ENCODE measurements around the gene GNG13.

GNG13 gene

GRCh38 chr16:799948-800833, at the start of gene GNG13:
GNG13 (minus strand) TSS chr16:800734; CDS start chr16:799077, 1,657 bp downstream.
- H3K27ac ChIP-seq (ENCODE audit: low read depth, low read length) = no peak within 1 kb of the TSS
- H3K36me3 ChIP-seq (ENCODE audit: control insufficient read depth in 5 of 5, insufficient read depth in 5 of 5, low read length in 5 of 5) = no peaks in the 10 kb centered on the region
- H3K27me3 ChIP-seq (ENCODE audit: control insufficient read depth in 5 of 5, insufficient read depth in 4 of 5, low read length in 5 of 5) = peaks cover 41 to 53% (median 51%) of the 10 kb centered on the region in 5 donors
- H3K9me3 ChIP-seq (ENCODE audit: control insufficient read depth in 5 of 5, low read length in 5 of 5) = no peaks in the 10 kb centered on the region
- no peaks in the 10 kb centered on the region for H3K4me1 ChIP-seq (ENCODE audit: control insufficient read depth in 5 of 5, insufficient read depth in 5 of 5, low read length in 5 of 5)
- no peak within 1 kb of the TSS for H3K4me3 ChIP-seq (ENCODE audit: low read depth in 1 of 5, low read length in 5 of 5)
- no peak within 1 kb of the TSS for H3K9ac ChIP-seq (ENCODE audit: low read length in 5 of 5)

GRCh38 chr16:848510-849253, 48.1 kb upstream of the GNG13 start:
- peaks cover 0 to 10% (median 4%) of the 10 kb centered on the region in 5 donors for H3K27me3 ChIP-seq (ENCODE audit: control insufficient read depth in 5 of 5, insufficient read depth in 4 of 5, low read length in 5 of 5)
- no peak overlapping the region for H3K9ac ChIP-seq (ENCODE audit: low read length in 5 of 5)
- H3K36me3 ChIP-seq (ENCODE audit: control insufficient read depth in 5 of 5, insufficient read depth in 5 of 5, low read length in 5 of 5) = peaks cover 0 to under 1% (median 0%) of the 10 kb centered on the region in 5 donors
- H3K4me3 ChIP-seq (ENCODE audit: low read depth in 1 of 5, low read length in 5 of 5) = no peak overlapping the region
- peaks cover 0 to 8% (median 0%) of the 10 kb centered on the region in 5 donors for H3K9me3 ChIP-seq (ENCODE audit: control insufficient read depth in 5 of 5, low read length in 5 of 5)
- peaks cover 0 to 12% (median 0%) of the 10 kb centered on the region in 5 donors for H3K4me1 ChIP-seq (ENCODE audit: control insufficient read depth in 5 of 5, insufficient read depth in 5 of 5, low read length in 5 of 5)
- no peak overlapping the region for H3K27ac ChIP-seq (ENCODE audit: low read depth, low read length)

- Histone ChIP-seq H3K36me3 (ENCODE audit: control insufficient read depth in 5 of 5, insufficient read depth in 5 of 5, low read length in 5 of 5) (no peaks in the 10 kb centered on the region), H3K27me3 (ENCODE audit: control insufficient read depth in 5 of 5, insufficient read depth in 4 of 5, low read length in 5 of 5) (peaks cover under 1 to 11% (median 7%) of the 10 kb centered on the region in 5 donors), H3K9ac (ENCODE audit: low read length in 5 of 5) (no peak overlapping the region), H3K4me1 (ENCODE audit: control insufficient read depth in 5 of 5, insufficient read depth in 5 of 5, low read length in 5 of 5) (peaks cover 0 to 12% (median 0%) of the 10 kb centered on the region in 5 donors), H3K27ac (ENCODE audit: low read depth, low read length) (no peak overlapping the region), H3K4me3 (ENCODE audit: low read depth in 1 of 5, low read length in 5 of 5) (no peak overlapping the region), H3K9me3 (ENCODE audit: control insufficient read depth in 5 of 5, low read length in 5 of 5) (peaks cover 0 to 8% (median 0%) of the 10 kb centered on the region in 5 donors)
Observed at GRCh38 chr16:847681-848445, 47.3 kb upstream of the GNG13 start.

GRCh38 chr16:847151-847550, 46.6 kb upstream of the GNG13 start:
- peaks cover 0 to 8% (median 0%) of the 10 kb centered on the region in 5 donors for H3K9me3 ChIP-seq (ENCODE audit: control insufficient read depth in 5 of 5, low read length in 5 of 5)
- no peak overlapping the region for H3K4me3 ChIP-seq (ENCODE audit: low read depth in 1 of 5, low read length in 5 of 5)
- peaks cover 0 to 12% (median 0%) of the 10 kb centered on the region in 5 donors for H3K4me1 ChIP-seq (ENCODE audit: control insufficient read depth in 5 of 5, insufficient read depth in 5 of 5, low read length in 5 of 5)
- no peak overlapping the region for H3K9ac ChIP-seq (ENCODE audit: low read length in 5 of 5)
- H3K27me3 ChIP-seq (ENCODE audit: control insufficient read depth in 5 of 5, insufficient read depth in 4 of 5, low read length in 5 of 5) = peaks cover 8 to 18% (median 9%) of the 10 kb centered on the region in 5 donors
- no peaks in the 10 kb centered on the region for H3K36me3 ChIP-seq (ENCODE audit: control insufficient read depth in 5 of 5, insufficient read depth in 5 of 5, low read length in 5 of 5)
- H3K27ac ChIP-seq (ENCODE audit: low read depth, low read length) = no peak overlapping the region

- H3K9me3 ChIP-seq (ENCODE audit: control insufficient read depth in 5 of 5, low read length in 5 of 5) = peaks cover 0 to 3% (median 0%) of the 10 kb centered on the region in 5 donors
- no peak overlapping the region for H3K4me3 ChIP-seq (ENCODE audit: low read depth in 1 of 5, low read length in 5 of 5)
- no peak overlapping the region for H3K27ac ChIP-seq (ENCODE audit: low read depth, low read length)
- peaks cover 19 to 25% (median 23%) of the 10 kb centered on the region in 5 donors for H3K27me3 ChIP-seq (ENCODE audit: control insufficient read depth in 5 of 5, insufficient read depth in 4 of 5, low read length in 5 of 5)
- peaks cover 0 to 6% (median 0%) of the 10 kb centered on the region in 5 donors for H3K4me1 ChIP-seq (ENCODE audit: control insufficient read depth in 5 of 5, insufficient read depth in 5 of 5, low read length in 5 of 5)
- no peaks in the 10 kb centered on the region for H3K36me3 ChIP-seq (ENCODE audit: control insufficient read depth in 5 of 5, insufficient read depth in 5 of 5, low read length in 5 of 5)
- H3K9ac ChIP-seq (ENCODE audit: low read length in 5 of 5) = no peak overlapping the region
Observed at GRCh38 chr16:845351-845745, 44.8 kb upstream of the GNG13 start.

GRCh38 chr16:844638-845350, 44.3 kb upstream of the GNG13 start:
- H3K36me3 ChIP-seq (ENCODE audit: control insufficient read depth in 5 of 5, insufficient read depth in 5 of 5, low read length in 5 of 5) = no peaks in the 10 kb centered on the region
- H3K27ac ChIP-seq (ENCODE audit: low read depth, low read length) = no peak overlapping the region
- H3K9ac ChIP-seq (ENCODE audit: low read length in 5 of 5) = no peak overlapping the region
- peaks cover 21 to 26% (median 26%) of the 10 kb centered on the region in 5 donors for H3K27me3 ChIP-seq (ENCODE audit: control insufficient read depth in 5 of 5, insufficient read depth in 4 of 5, low read length in 5 of 5)
- no peak overlapping the region for H3K4me3 ChIP-seq (ENCODE audit: low read depth in 1 of 5, low read length in 5 of 5)
- H3K9me3 ChIP-seq (ENCODE audit: control insufficient read depth in 5 of 5, low read length in 5 of 5) = no peaks in the 10 kb centered on the region
- peaks cover 0 to 1% (median 0%) of the 10 kb centered on the region in 5 donors for H3K4me1 ChIP-seq (ENCODE audit: control insufficient read depth in 5 of 5, insufficient read depth in 5 of 5, low read length in 5 of 5)

GRCh38 chr16:843771-844170, 43.2 kb upstream of the GNG13 start:
- Histone ChIP-seq H3K27me3 (ENCODE audit: control insufficient read depth in 5 of 5, insufficient read depth in 4 of 5, low read length in 5 of 5) (peaks cover 27 to 33% (median 29%) of the 10 kb centered on the region in 5 donors), H3K36me3 (ENCODE audit: control insufficient read depth in 5 of 5, insufficient read depth in 5 of 5, low read length in 5 of 5) (no peaks in the 10 kb centered on the region), H3K9ac (ENCODE audit: low read length in 5 of 5) (no peak overlapping the region), H3K27ac (ENCODE audit: low read depth, low read length) (no peak overlapping the region), H3K4me3 (ENCODE audit: low read depth in 1 of 5, low read length in 5 of 5) (no peak overlapping the region), H3K9me3 (ENCODE audit: control insufficient read depth in 5 of 5, low read length in 5 of 5) (no peaks in the 10 kb centered on the region), H3K4me1 (ENCODE audit: control insufficient read depth in 5 of 5, insufficient read depth in 5 of 5, low read length in 5 of 5) (no peaks in the 10 kb centered on the region)

- Histone ChIP-seq H3K4me3 (ENCODE audit: low read depth in 1 of 5, low read length in 5 of 5) (no peak overlapping the region), H3K36me3 (ENCODE audit: control insufficient read depth in 5 of 5, insufficient read depth in 5 of 5, low read length in 5 of 5) (no peaks in the 10 kb centered on the region), H3K9ac (ENCODE audit: low read length in 5 of 5) (no peak overlapping the region), H3K9me3 (ENCODE audit: control insufficient read depth in 5 of 5, low read length in 5 of 5) (peaks cover 0 to 2% (median 0%) of the 10 kb centered on the region in 5 donors), H3K27me3 (ENCODE audit: control insufficient read depth in 5 of 5, insufficient read depth in 4 of 5, low read length in 5 of 5) (peaks cover 27 to 34% (median 31%) of the 10 kb centered on the region in 5 donors), H3K4me1 (ENCODE audit: control insufficient read depth in 5 of 5, insufficient read depth in 5 of 5, low read length in 5 of 5) (no peaks in the 10 kb centered on the region), H3K27ac (ENCODE audit: low read depth, low read length) (no peak overlapping the region)
Observed at GRCh38 chr16:842711-843560, 42.4 kb upstream of the GNG13 start.
